Common myeloid progenitor, CD34-positive (primary cell): ENCODE results near the gene HAGHL.
"Not testable (repeated sequence)": the region's sequence is repeated elsewhere in the genome, so short reads cannot be mapped to it uniquely, and the experiment has no call there.

Source experiments
- CTCF ChIA-PET: fragments of 350-600 bp; sonication (Branson Sonifier 250); formaldehyde crosslinking; loops from one replicate; lab custom pipeline; 2021; ENCODE audit warnings: antibody characterized with exemption; lab: Charles Lee
- POLR2A ChIA-PET: fragments of 350-600 bp; sonication (Branson Sonifier 250); formaldehyde crosslinking; loops from one replicate; lab custom pipeline; 2021; ENCODE audit warnings: antibody characterized with exemption; lab: Charles Lee
- DNase-seq, 3 donors: peaks; one replicate each; pipeline versions ENCODE4 v3.0.0 to v3.0.0-alpha.2; 2013
- H3K27ac ChIP-seq, 2 experiments: 1 replicate in 1 of 2; 2 replicates in 1 of 2; pipeline ENCODE4 v1.7.0; 2013; ENCODE audit warnings: inconsistent platforms in 2 of 2, low read length in 2 of 2, mild to moderate bottlenecking in 2 of 2, low read depth in 1 of 2, moderate library complexity in 1 of 2; ENCODE audit not compliant: severe bottlenecking in 2 of 2, insufficient read depth in 1 of 2, poor library complexity in 1 of 2
- H3K27me3 ChIP-seq, 5 experiments: replicated peaks in 2 of 5; 1 replicate in 3 of 5; 2 replicates in 2 of 5; pipeline versions ENCODE4 v1.6.1 to v1.7.0; 2013; ENCODE audit warnings: low read length in 4 of 5, mild to moderate bottlenecking in 2 of 5, moderate library complexity in 2 of 5, inconsistent platforms in 1 of 5; ENCODE audit not compliant: insufficient read depth in 5 of 5, control insufficient read depth in 4 of 5
- H3K36me3 ChIP-seq, 4 experiments: 1 replicate in 2 of 4; 2 replicates in 2 of 4; pipeline versions ENCODE4 v1.6.1 to v1.7.0; 2013; ENCODE audit warnings: low read length in 3 of 4, control low read depth in 1 of 4, mild to moderate bottlenecking in 1 of 4; ENCODE audit not compliant: control insufficient read depth in 4 of 4, insufficient read depth in 4 of 4
- H3K4me1 ChIP-seq, 4 experiments: 1 replicate in 3 of 4; 2 replicates in 1 of 4; pipeline versions ENCODE4 v1.6.1 to v1.7.1; 2013; ENCODE audit warnings: low read length in 3 of 4, mild to moderate bottlenecking in 3 of 4, control low read depth in 1 of 4, inconsistent platforms in 1 of 4, moderate library complexity in 1 of 4; ENCODE audit not compliant: control insufficient read depth in 4 of 4, insufficient read depth in 4 of 4; ENCODE audit errors: control extremely low read depth in 1 of 4
- H3K4me3 ChIP-seq, 7 experiments: 1 replicate in 4 of 7; 2 replicates in 3 of 7; pipeline versions ENCODE4 v1.5.1 to v1.7.0; 2013; ENCODE audit warnings: mild to moderate bottlenecking in 7 of 7, low read length in 6 of 7, moderate library complexity in 6 of 7, inconsistent platforms in 2 of 7, low read depth in 2 of 7, control low read depth in 1 of 7; ENCODE audit not compliant: insufficient read depth in 4 of 7, control insufficient read depth in 1 of 7; ENCODE audit errors: extremely low read depth in 1 of 7
- H3K9me3 ChIP-seq, 5 experiments: 1 replicate in 4 of 5; 2 replicates in 1 of 5; pipeline versions ENCODE4 v1.6.1 to v1.7.1; 2013; ENCODE audit warnings: low read length in 4 of 5, mild to moderate bottlenecking in 2 of 5, inconsistent platforms in 1 of 5, low read depth in 1 of 5, moderate library complexity in 1 of 5; ENCODE audit not compliant: control insufficient read depth in 4 of 5, insufficient read depth in 2 of 5; ENCODE audit errors: control extremely low read depth in 1 of 5
- WGBS: methylation state at CpG from one replicate; pipeline ENCODE4 v1.1.5; 2013; ENCODE audit not compliant: insufficient coverage; 5-methylcytosine and 5-hydroxymethylcytosine counted together

Gene HAGHL

GRCh38 chr16:751152-752006 lies 24.5 kb downstream of the HAGHL start:
- Histone ChIP-seq H3K4me1 (peaks cover 0 to 22% (median 17%) of the 10 kb centered on the region in 4 experiments), H3K27me3 (no peaks in the 10 kb centered on the region), H3K27ac (no peak overlapping the region), H3K36me3 (no peaks in the 10 kb centered on the region), H3K9me3 (peaks cover 0 to under 1% (median 0%) of the 10 kb centered on the region in 5 experiments), H3K4me3 (no peak overlapping the region)
- POLR2A ChIA-PET, result no interaction called here
- WGBS, result 91% methylated on average over 27 of the region's 39 CpGs
- no peak for DNase-seq
- CTCF ChIA-PET, result interaction anchor here (0.9 to 2.0 kb wide), 7 partner anchors 10 to 78 kb away, joined by 3 to 7 read pairs (median 4); partner anchors contain the start of genes CIAO3 and MSLN

- Histone ChIP-seq H3K9me3 (peaks cover 0 to 3% (median 0%) of the 10 kb centered on the region in 5 experiments), H3K36me3 (no peaks in the 10 kb centered on the region), H3K4me1 (peaks cover 0 to 26% (median 17%) of the 10 kb centered on the region in 4 experiments), H3K4me3 (no peak overlapping the region), H3K27me3 (no peaks in the 10 kb centered on the region), H3K27ac (no peak overlapping the region)
- DNase-seq, result no peak
- CTCF ChIA-PET, result interaction anchor here (0.9 to 1.3 kb wide), 2 partner anchors 11 to 78 kb away, joined by 3 read pairs; partner anchors contain the start of gene CIAO3
- WGBS, result 88% methylated on average over 5 of the region's 10 CpGs
- POLR2A ChIA-PET, result no interaction called here
Observed at GRCh38 chr16:752007-752312, 25.1 kb downstream of the HAGHL start.

GRCh38 chr16:754121-754607 lies 27.3 kb downstream of the HAGHL start:
- H3K4me1 ChIP-seq, result peaks cover 0 to 35% (median 24%) of the 10 kb centered on the region in 4 experiments
- H3K36me3 ChIP-seq, H3K27ac ChIP-seq, H3K27me3 ChIP-seq, POLR2A ChIA-PET, H3K9me3 ChIP-seq, DNase-seq: not testable (repeated sequence)
- WGBS, result 98% methylated on average over 9 of the region's 11 CpGs
- peak overlapping the region in 1 of 7 experiments; percentile 58 for H3K4me3 ChIP-seq
- CTCF ChIA-PET, result interaction anchor here (0.7 to 3.0 kb wide), 8 partner anchors 9 to 44 kb away, joined by 3 to 16 read pairs (median 6); partner anchors contain the start of genes CCDC78 and METRN

GRCh38 chr16:754656-755055 lies 27.8 kb downstream of the HAGHL start:
- CTCF ChIA-PET, result interaction anchor here (0.7 to 3.0 kb wide), 9 partner anchors 10 to 44 kb away, joined by 3 to 16 read pairs (median 5); partner anchors contain the start of genes CCDC78, CIAO3 and METRN
- H3K36me3 ChIP-seq, result no peaks in the 10 kb centered on the region
- H3K4me1 ChIP-seq, result peaks cover 0 to 35% (median 24%) of the 10 kb centered on the region in 4 experiments
- peak; percentile 49 to 90 (median 87) for DNase-seq
- H3K9me3 ChIP-seq, result peaks cover 0 to 3% (median 0%) of the 10 kb centered on the region in 5 experiments
- WGBS, result 0% methylated on average over 4 of the region's 11 CpGs
- POLR2A ChIA-PET, result interaction anchor here (0.6 kb wide), 1 partner anchor 1778 kb away, joined by 3 read pairs; no protein-coding TSS in a partner anchor
- H3K4me3 ChIP-seq, result peak overlapping the region in 4 of 7 experiments; percentile 26 to 58 (median 38)
- H3K27me3 ChIP-seq, result no peaks in the 10 kb centered on the region
- H3K27ac ChIP-seq, result peak overlapping the region in 1 of 2 experiments; percentile 0

GRCh38 chr16:756428-756827 lies 29.5 kb downstream of the HAGHL start:
- Histone ChIP-seq H3K9me3 (peaks cover 0 to 3% (median 0%) of the 10 kb centered on the region in 5 experiments), H3K4me3 (no peak overlapping the region), H3K36me3 (no peaks in the 10 kb centered on the region), H3K4me1 (peaks cover 0 to 35% (median 25%) of the 10 kb centered on the region in 4 experiments), H3K27me3 (no peaks in the 10 kb centered on the region), H3K27ac (no peak overlapping the region)
- 100% methylated on average over 5 of the region's 5 CpGs for WGBS
- DNase-seq, result no peak
- CTCF ChIA-PET, result interaction anchor here (0.9 to 3.0 kb wide), 6 partner anchors 10 to 65 kb away, joined by 3 to 16 read pairs (median 8); no protein-coding TSS in a partner anchor
- POLR2A ChIA-PET, result no interaction called here

- Histone ChIP-seq H3K27me3 (no peaks in the 10 kb centered on the region), H3K4me1 (peaks cover 0 to 29% (median 25%) of the 10 kb centered on the region in 4 experiments), H3K9me3 (peaks cover 0 to 3% (median 0%) of the 10 kb centered on the region in 5 experiments), H3K4me3 (no peak overlapping the region), H3K36me3 (no peaks in the 10 kb centered on the region), H3K27ac (no peak overlapping the region)
- ChIA-PET POLR2A (no interaction called here), CTCF (interaction anchor here (0.9 to 1.4 kb wide), 4 partner anchors 11 to 49 kb away, joined by 3 to 6 read pairs (median 3); no protein-coding TSS in a partner anchor)
- 99% methylated on average over 34 of the region's 34 CpGs for WGBS
- no peak for DNase-seq
Observed at GRCh38 chr16:759110-759910, 32.4 kb downstream of the HAGHL start.
